Activated CD8-positive, alpha-beta memory T cell treated with anti-CD3 and anti-CD28 coated beads for 1 hour (primary cell): ENCODE results near the gene RAD23A.
A peak's percentile ranks its signal among the peaks of the same experiment; 100 is the strongest.

ENCODE experiments used
- DNase-seq, 2 donors: peaks; one replicate each; pipeline ENCODE4 v3.0.0-alpha.2; 2020; ENCODE audit warnings: low read depth in 1 of 2; ENCODE audit errors: extremely low read depth in 1 of 2

RAD23A gene

DNA sequence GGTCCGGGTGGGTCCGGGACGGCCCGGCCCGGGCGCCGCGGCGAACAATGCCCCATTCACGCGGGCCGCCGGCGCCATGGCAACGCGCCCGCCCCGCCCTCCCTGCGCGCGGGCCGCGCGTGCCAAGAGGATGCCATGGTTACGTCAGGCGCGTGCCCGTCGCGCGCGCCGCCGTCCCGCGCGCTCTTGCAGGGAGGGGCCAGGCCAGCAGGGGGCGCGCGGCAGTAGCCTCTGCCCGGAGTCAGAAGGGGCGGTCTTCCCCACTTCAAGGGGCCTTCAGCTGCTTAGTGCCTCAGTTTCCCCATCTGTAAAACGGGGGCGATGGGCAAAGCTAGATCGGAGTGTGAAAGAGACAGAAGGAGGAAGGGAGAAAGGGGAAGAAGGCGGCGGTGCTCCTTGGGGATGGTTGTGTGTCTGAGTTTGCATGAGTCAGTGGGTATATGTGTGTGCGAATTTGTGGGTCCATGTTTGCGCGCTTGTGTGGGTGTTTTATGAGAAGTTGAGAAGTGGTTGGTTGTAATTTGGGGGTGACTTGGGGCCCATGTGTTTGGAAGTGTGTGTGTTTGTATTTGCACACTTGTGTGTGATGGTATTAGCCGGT, 38.0 kb downstream of the RAD23A start:
- DNase-seq: peak; percentile 26 to 75

- no peak for DNase-seq
Measured at GRCh38 chr19:12984143-12984627, 38.5 kb downstream of the RAD23A start.

DNA sequence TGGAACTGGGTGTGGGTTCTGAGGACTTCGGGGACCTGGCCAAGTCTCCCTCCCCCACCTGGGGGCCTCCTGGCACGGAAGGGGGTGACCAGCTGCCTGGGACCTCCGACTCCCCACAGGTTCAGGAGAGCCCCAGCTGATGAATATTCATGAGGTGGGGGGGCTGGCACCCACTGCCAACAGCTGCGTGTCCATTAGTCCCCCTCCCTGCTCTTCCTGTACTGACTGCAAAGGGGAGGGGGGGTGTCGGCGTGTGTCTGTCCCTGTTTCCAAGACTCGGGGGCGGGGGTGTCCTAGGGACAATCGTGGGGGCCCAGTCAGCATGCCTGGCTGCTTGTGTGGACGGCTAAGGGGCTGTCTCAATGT, 39.0 kb downstream of the RAD23A start:
- no peak for DNase-seq

DNA sequence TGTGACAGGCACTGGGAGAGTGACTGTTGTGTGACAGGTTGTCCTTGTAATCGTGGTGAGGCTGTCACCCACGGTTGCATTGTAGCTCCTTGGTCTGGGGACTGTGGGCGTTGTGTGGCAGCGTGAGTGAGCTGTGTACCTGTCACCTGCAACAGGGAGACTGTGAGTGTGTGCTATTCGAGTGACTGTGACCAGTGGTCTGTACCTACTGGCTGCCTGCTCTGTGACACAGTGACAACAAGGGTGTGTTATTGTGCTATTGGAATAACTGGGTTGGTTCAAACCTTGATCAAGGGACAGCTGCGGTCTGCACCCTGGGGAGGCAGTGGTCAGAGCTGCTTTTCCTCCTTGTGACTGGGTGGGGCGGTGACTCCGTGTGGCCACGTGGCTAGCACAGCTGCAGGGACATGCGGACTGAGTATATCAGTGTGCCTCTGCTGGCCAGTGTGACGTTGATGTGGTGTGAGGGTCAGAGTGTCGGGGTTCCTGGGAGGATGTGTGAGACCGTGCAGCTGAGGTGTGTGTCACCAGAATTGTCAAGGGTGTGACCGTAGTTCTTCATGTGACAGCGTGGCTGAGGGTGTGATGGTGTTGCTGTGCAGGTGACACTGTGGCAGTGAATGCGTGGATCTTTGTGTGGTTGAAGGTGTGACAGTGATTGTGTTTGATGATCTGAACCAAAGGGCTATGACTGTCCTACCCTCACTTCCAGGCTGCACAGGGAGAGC, 39.6 kb downstream of the RAD23A start:
- no peak for DNase-seq

DNA sequence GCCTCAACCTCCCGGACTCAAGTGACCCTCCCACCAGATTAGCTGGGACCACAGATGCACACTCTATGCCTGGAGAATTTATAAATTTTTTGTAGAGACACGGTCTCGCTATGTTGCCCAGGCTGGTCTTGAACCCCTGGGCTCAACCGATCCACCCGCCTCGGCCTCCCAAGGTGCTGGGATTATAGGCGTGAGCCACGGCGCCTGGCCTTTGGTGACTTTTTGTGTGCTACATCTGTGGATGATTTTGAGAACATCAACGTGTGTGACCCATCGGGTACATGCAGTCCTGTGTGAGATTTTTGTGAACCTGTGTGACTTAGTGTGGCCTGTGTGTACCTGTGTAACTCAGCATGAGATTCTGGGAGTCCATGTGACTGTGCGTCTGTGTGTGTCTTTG, 41.1 kb downstream of the RAD23A start:
- DNase-seq: no peak

DNA sequence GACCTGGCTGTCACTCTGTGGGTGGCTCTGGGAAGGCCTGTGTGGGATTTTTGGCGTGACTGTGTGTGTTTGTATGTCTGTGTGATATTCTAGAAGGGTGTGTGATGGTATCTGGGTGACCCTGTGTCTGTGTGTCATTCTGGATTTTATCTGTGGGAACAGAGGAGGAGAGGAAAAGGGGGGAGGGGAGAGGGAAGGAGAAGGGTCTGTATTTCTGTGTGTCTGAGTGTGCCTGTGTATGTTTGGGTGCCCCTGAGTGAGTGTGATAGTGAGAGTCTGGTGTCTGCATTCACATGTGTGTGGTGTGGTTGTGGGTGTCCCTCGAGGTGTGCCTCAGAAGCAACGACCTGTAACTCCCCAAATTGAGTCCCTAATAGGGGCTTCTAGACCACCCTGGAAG, 41.5 kb downstream of the RAD23A start:
- DNase-seq: no peak

DNA sequence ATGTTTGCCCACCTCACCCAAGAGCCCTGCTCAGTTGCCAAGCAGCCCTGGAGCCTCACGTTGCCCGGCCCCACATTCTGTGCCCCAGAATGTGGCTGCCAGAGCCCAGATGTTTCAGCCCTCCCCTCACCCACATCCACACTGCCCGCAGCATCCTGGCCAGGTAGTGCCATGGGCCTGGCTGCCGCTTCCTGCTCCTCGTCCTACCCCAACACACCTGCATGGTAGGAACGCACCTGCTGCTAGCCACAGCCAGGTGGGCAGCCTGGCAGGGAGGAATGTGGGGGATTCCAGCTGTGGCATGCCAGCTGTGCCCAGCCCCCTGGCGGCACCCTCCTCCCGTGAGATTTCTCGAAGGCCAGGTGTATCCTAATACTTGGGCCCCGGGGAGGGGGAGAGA, 42.1 kb downstream of the RAD23A start:
- DNase-seq: no peak

- no peak for DNase-seq
Measured at GRCh38 chr19:12990431-12990830, 44.8 kb downstream of the RAD23A start.

DNA sequence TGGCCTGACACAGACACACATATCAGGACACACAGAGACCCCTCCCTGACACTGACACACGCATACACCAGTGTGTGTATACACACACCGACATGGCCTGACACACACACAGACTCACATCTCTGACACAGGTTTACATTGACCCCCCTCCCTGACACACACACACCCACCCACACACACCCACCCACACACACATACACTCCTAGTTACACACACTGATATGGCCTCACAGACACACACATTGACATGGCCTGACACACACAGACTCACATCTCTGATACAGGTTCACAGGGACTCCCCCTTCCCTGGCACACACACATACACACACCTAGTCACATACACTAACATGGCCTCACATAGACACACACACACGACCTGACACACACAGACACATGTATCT, 45.2 kb downstream of the RAD23A start:
- DNase-seq: no peak

DNA sequence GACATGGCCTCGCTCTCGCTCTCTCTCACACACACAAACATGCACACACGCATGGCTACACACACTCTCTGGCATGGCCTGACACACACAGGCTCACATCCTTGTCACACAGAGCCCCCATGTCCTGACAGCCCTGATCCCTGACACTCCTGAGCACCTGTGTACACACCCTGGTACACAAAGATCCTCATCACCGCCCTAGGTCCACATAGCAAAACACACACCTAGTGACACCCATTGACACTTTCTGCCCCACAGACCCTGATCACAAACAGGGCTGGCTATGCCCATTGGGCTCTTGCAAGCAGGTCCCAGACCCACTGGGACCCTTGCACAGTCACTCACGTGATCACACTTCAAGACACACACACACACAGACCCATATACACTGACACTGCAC, 45.6 kb downstream of the RAD23A start:
- DNase-seq: no peak

DNA sequence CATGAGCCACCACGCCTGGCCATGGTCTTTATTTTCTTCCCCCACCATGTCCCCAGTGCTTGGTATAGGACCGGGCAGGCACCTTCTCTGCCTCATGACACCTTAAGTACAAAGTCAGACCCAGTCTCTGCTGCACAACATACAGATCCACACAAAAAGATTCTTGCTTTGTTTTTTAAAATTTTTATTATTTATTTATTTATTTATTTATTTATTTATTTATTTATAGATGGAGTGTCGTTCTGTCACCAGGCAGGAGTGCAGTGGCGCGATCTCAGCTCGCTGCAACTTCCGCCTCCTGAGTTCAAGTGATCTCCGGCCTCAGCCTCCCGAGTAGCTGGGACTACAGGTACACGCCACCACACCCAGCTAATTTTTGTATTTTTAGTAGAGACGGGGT, 47.1 kb downstream of the RAD23A start:
- no peak for DNase-seq

DNA sequence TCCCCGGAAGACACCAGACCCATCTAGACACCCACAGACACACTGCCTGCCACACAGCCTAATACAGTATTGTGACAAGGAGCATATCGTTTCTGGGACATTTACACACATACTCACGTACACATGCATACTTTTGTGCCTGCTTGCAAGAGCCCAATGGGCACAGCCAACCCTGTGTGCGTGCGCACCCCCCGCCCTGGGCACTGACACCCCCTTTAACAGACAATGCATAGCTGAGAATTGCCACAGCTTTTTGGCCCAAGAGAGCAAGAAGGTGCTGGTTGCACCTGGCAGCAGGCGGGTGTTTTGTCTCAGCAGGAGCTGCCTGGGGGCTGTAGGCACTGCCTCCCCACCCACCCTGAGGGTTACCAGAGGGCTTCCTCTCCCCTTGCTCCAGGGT, 47.9 kb downstream of the RAD23A start:
- DNase-seq: no peak

DNA sequence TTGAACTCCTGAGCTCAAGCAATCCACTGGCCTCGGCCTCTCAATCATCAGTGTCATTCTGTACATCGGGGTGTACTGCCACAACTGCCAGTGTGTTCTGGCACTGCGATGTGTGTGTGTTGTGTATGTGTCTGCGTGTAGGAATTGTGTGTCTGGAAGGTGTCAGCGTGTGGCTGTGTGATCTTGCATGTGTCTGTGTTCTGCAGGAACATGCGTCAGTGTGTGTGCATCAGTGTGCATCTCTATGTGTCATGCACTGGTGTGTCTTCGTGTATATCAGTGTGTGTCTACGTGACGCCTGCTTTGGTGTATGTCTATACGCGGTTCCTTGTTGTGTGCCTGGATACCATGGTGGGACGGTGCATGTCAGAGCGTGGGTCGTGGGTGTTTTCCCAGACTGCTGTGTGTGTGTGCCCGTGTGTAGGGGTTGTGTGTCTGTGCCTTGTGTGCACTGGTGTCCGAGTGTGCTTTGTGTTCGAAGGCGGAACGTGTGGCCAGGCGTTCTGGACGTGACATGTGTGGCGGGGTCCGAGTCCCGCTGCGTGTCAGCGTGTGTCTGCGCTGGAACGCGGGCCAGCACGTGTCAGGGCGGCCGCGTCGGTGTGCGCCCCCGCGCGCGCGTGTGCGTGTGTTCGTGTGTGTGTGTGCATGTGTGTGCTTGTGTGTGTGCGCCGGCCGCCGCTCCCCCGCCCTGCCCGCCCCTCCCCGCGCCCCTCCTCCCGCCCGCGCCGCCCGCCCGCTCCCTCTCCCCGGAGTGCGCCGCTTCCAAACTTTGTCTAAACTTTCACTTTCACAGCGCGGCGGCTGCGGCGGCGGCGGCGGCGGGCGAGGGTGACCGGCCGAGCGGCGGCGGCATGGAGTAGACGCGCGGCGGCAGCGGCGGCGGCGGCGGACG, 49.3 kb downstream of the RAD23A start, which contains the start of gene NFIX:
NFIX (plus strand) TSS at position 775 of the 895 bp plus-strand sequence. CDS start 363 bp downstream, outside the sequence.
- DNase-seq: peak in 1 of 2 donors; percentile 38

DNA sequence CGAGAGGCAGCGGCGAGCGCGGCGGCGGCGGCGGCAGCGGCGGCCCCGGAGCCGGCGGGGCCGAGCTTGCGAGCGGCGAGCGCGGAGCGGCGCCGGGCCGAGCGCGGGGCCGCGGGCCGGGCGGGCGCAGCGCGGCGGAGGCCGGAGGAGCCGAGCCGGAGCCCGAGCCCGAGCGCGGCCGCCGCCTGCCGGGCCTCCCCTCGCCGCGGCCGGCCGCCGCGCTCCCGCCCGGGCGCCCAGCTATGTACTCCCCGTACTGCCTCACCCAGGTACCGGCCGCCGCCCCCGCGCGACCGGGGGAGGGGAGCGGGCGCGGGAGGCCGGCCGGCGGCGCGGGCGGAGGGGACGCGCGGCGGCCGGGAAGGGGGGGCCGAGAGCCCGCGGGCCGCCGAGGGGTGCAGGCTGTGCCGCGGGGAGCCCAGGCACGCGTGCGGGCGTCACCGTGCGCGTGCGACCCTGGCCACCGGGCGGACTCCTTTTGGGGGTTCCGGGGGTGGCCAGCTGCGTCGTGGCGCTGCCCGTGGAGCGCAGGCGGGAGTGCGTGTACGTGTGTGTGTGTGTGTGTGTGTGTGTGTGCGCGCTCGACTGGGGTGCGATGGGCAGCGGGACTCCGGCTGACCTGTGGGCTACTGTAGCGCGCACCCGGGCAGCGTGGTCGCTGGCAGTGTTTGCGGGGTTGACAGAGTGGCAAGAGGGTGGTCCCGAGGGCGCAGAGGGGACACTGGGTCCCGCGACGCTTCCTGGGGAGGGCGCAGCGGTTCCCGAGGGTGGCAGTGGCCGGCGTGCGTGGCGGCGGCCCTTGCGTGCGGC, 50.1 kb downstream of the RAD23A start:
- DNase-seq: no peak

DNA sequence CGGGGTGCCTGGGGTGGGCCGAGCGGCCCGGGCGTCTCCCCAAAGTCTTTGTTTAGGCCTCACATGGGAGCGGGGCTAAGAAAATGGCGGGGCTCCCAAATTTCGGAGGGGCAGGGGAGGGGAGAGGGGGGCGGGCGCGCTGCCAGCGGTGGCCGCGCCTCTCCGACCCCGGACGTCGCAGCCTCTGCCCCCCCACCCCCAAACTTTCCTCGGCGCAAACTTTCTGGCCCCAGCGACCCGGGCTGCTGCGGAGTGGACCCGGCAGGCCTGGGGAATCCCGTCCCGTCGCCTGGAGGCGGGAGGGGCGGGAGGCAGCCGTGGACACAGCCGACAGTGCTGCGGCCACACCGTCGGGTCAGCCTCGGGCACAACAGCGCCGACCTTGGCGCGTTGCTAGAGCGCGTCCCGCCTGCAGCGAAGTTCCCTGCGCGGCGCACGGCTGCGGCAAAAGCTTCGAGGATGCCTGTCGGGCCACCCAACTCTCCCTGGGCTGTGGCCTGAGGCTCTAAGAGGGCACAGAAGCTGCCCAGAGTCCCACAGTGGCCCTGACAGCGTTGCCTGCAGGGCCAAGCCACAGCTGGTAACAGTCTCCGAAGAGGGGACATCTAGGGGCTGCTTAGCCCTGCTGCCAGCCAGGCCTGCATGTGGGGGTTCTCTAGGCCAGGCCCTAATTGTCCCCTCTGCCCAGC, 50.9 kb downstream of the RAD23A start:
- DNase-seq: no peak

- no peak for DNase-seq
Measured at GRCh38 chr19:12997179-12997966, 51.7 kb downstream of the RAD23A start.

DNA sequence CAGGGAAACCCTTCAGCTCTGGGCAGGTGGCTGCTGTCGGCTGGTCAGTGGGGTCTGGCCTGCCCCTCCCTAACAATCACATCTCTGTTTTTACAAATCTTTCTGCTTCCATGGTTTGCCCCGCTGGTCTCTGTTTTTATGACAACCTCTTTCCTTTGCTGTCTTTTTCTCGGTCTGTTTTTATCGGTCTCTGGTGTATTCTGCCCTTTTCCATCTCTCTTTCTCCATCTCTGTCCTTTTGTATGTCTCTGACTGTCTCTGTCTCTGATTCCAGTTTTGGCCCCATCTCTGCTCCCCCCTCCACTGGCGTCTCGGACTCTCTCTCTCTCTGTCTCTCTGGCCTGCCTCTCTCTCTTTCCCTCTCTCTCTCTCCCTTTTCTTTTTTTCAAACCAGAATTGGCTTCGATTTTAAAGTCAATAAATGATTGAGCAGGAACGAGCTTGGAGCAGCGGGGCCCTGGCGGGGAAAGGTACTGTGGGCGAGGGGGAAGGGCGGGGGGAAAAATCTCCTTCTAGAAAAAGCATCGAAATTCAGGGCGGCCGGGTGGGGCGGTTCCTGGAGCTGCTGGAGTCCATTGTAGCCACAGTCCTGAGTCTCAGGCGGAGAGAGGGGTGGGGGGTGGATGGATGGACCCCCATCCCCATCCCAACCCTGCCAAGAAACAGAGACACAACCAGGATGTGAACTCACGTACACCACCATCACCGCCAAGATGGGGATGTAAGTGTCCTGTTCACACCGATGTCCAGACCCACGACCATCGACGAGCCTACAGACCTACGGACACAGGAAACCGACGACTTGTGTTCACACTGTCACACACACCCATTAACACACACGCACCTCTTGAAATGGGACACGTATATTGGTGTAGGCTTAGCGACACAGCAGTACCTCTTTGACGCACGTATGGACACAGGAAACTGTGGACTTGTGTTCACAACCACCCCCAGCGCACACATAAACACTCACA, 52.6 kb downstream of the RAD23A start:
- no peak for DNase-seq

- DNase-seq: no peak
Measured at GRCh38 chr19:13001166-13001501, 55.5 kb downstream of the RAD23A start.
